NCI-H187 (cell line): ENCODE data around the gene SMC3.
A peak's percentile ranks its signal among the peaks of the same experiment; 100 is the strongest.
"Not testable (repeated sequence)": the region's sequence is repeated elsewhere in the genome, so short reads cannot be mapped to it uniquely, and the experiment has no call there.

ENCODE experiments used
- DNase-seq, 2 experiments: peaks; one replicate each; lab custom pipeline; 2025; lab: John Stamatoyannopoulos, UW

Gene SMC3

GRCh38 chr10:110625951-110626855, 58.7 kb downstream of the SMC3 start:
- no peak for DNase-seq

GRCh38 chr10:110628161-110628560, 60.7 kb downstream of the SMC3 start:
- DNase-seq: no peak

- peak; percentile 21 to 63 for DNase-seq
Observed at GRCh38 chr10:110629680-110630191, 62.2 kb downstream of the SMC3 start.

- DNase-seq: no peak
Observed at GRCh38 chr10:110631934-110632333, 64.4 kb downstream of the SMC3 start.

- DNase-seq: no peak
Observed at GRCh38 chr10:110632591-110633215, 65.2 kb downstream of the SMC3 start.

- DNase-seq: no peak
Observed at GRCh38 chr10:110634527-110635209, 67.2 kb downstream of the SMC3 start.

GRCh38 chr10:110636572-110636931, 69.1 kb downstream of the SMC3 start:
- no peak for DNase-seq

GRCh38 chr10:110636932-110637557, 69.5 kb downstream of the SMC3 start:
- DNase-seq: no peak

GRCh38 chr10:110637558-110638053, 70.1 kb downstream of the SMC3 start:
- DNase-seq: no peak

GRCh38 chr10:110638319-110638718, 70.8 kb downstream of the SMC3 start:
- no peak for DNase-seq

GRCh38 chr10:110639046-110639445, 71.6 kb downstream of the SMC3 start:
- DNase-seq: not testable (repeated sequence)

- not testable (repeated sequence) for DNase-seq
Observed at GRCh38 chr10:110639858-110640257, 72.4 kb downstream of the SMC3 start.

GRCh38 chr10:110641256-110641655, 73.8 kb downstream of the SMC3 start:
- peak; percentile 40 to 66 for DNase-seq

- no peak for DNase-seq
Observed at GRCh38 chr10:110642204-110643034, 74.9 kb downstream of the SMC3 start.

GRCh38 chr10:110643035-110643652, 75.6 kb downstream of the SMC3 start:
- DNase-seq: peak in 1 of 2 experiments; percentile 37

GRCh38 chr10:110643653-110644597, 76.4 kb downstream of the SMC3 start, which contains the start of gene RBM20:
TSS of gene RBM20 (plus strand) at chr10:110644336. CDS start at chr10:110644455, 119 bp downstream.
- DNase-seq: peak in 1 of 2 experiments; percentile 24

- DNase-seq: peak in 1 of 2 experiments; percentile 54
Observed at GRCh38 chr10:110644598-110645462, 77.3 kb downstream of the SMC3 start.
